Camera-type eye (tissue), 1 donor: ENCODE data around the gene CXorf65. TPM values are rescaled to one million over a fixed set of nuclear protein-coding genes. Genes with fewer than 3 reads are reported as not detected.

Source experiments
- total RNA-seq: library from RNA; depleted of rRNA; stranded (reverse); fragments of >200 nt; gene quantifications from one replicate; pipeline ENCODE4 v1.2.3, GENCODE V29; 2014

The CXorf65 gene
- total RNA-seq, result not detected

GRCh38 chrX:71106427-71106826 is at the start of gene CXorf65:
TSS of gene CXorf65 (minus strand) at chrX:71106740. CDS start at chrX:71106556, 184 bp downstream.

GRCh38 chrX:71144651-71145050 is 38.1 kb upstream of the CXorf65 start, which contains the start of gene NLGN3:
TSS of gene NLGN3 (plus strand) at chrX:71144841. CDS start at chrX:71147750, 2,909 bp downstream.

GRCh38 chrX:71118032-71118984 is 11.8 kb upstream of the CXorf65 start, which contains the start of gene MED12:
TSS of gene MED12 (plus strand) at chrX:71118596. CDS start at chrX:71118755, 159 bp downstream.

GRCh38 chrX:71111141-71111843 is 4.8 kb upstream of the CXorf65 start, which contains the start of gene IL2RG:
TSS of gene IL2RG (minus strand) at chrX:71111577. CDS start at chrX:71111539, 38 bp downstream.

GRCh38 chrX:71095555-71095980 is 11.0 kb downstream of the CXorf65 start, which contains the start of gene FOXO4:
TSS of gene FOXO4 (plus strand) at chrX:71095851. CDS start at chrX:71096529, 678 bp downstream.

GRCh38 chrX:71068044-71068918 is 38.3 kb downstream of the CXorf65 start, which contains the start of gene SNX12:
TSS of gene SNX12 (minus strand) at chrX:71068334. CDS start at chrX:71068306, 28 bp downstream.

Other genes starting within 250 kb of the CXorf65 start
- 0.33 TPM for gene TEX11, start 198.0 kb downstream of the CXorf65 start, total RNA-seq
- 3.6 TPM for gene SLC7A3, start 175.6 kb downstream of the CXorf65 start, total RNA-seq
- 62.5 TPM for gene SNX12, start 38.4 kb downstream of the CXorf65 start, total RNA-seq
- 16.6 TPM for gene FOXO4, start 10.9 kb downstream of the CXorf65 start, total RNA-seq
- gene IL2RG, start 4.8 kb upstream of the CXorf65 start, total RNA-seq, result 1.3 TPM
- gene MED12, start 11.9 kb upstream of the CXorf65 start, total RNA-seq, result 48.8 TPM
- 20.5 TPM for gene NLGN3, start 38.1 kb upstream of the CXorf65 start, total RNA-seq
- gene GJB1, start 116.5 kb upstream of the CXorf65 start, total RNA-seq, result 0.49 TPM
- gene ZMYM3, start 147.4 kb upstream of the CXorf65 start, total RNA-seq, result 28.6 TPM
- 397 TPM for gene NONO, start 176.9 kb upstream of the CXorf65 start, total RNA-seq
- gene ITGB1BP2, start 195.0 kb upstream of the CXorf65 start, total RNA-seq, result 7.5 TPM